ENCODE measurements around the gene TENM4.

Gene TENM4

GRCh38 chr11:79119491-79120284 lies 321.1 kb downstream of the TENM4 start:
- no peaks in the 10 kb centered on the region for H3K36me3 ChIP-seq (ENCODE audit: control insufficient read depth in 2 of 2, insufficient read depth in 1 of 2, low read length in 2 of 2)
- no peaks in the 10 kb centered on the region for H3K9me3 ChIP-seq (ENCODE audit: control insufficient read depth, insufficient read depth, low read depth, low read length)
- CTCF ChIA-PET: interaction anchor here (0.7 kb wide), 1 partner anchor 475 kb away, joined by 3 read pairs; no protein-coding TSS in a partner anchor
- no peak overlapping the region for H3K27ac ChIP-seq (ENCODE audit: extremely low read depth, low read depth, low read length)
- H3K4me1 ChIP-seq (ENCODE audit: control insufficient read depth, insufficient read depth, low read length): no peaks in the 10 kb centered on the region
- TF ChIP-seq, protein P1, sequence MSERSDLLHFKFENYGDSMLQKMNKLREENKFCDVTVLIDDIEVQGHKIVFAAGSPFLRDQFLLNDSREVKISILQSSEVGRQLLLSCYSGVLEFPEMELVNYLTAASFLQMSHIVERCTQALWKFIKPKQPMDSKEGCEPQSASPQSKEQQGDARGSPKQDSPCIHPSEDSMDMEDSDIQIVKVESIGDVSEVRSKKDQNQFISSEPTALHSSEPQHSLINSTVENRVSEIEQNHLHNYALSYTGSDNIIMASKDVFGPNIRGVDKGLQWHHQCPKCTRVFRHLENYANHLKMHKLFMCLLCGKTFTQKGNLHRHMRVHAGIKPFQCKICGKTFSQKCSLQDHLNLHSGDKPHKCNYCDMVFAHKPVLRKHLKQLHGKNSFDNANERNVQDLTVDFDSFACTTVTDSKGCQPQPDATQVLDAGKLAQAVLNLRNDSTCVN (tag by site-specific recombination; optimal IDR thresholded peaks at IDR 0.05): no peak
- TF ChIP-seq HOXC10 (CRISPR knock-in tag; IDR thresholded peaks at IDR 0.05) (no peak), PRDM2 (tag by site-specific recombination; IDR thresholded peaks at IDR 0.05; ENCODE audit: borderline replicate concordance) (no peak), ZNF23 (tag by site-specific recombination; IDR thresholded peaks at IDR 0.05; ENCODE audit: borderline replicate concordance) (no peak), ZNF510 (tag by site-specific recombination; IDR thresholded peaks at IDR 0.05; ENCODE audit: insufficient replicate concordance) (no peak), ZNF2 (tag by site-specific recombination; IDR thresholded peaks at IDR 0.05) (no peak), ZNF555 (tag by site-specific recombination; conservative IDR thresholded peaks at IDR 0.05) (no peak), ZNF223 (tag by site-specific recombination; IDR thresholded peaks at IDR 0.05) (no peak)
- POLR2A ChIA-PET: no interaction called here
- no peak overlapping the region for H3K4me3 ChIP-seq (ENCODE audit: low read depth, low read length)

GRCh38 chr11:79117488-79117887 lies 323.3 kb downstream of the TENM4 start:
- CTCF ChIA-PET: interaction anchor here (0.6 kb wide), 1 partner anchor 247 kb away, joined by 3 read pairs; no protein-coding TSS in a partner anchor
- TF ChIP-seq ZNF302 (tag by site-specific recombination; IDR thresholded peaks at IDR 0.05; ENCODE audit: low read depth) (no peak), ZNF664 (tag by site-specific recombination; IDR thresholded peaks at IDR 0.05) (no peak), PRDM10 (tag by site-specific recombination; IDR thresholded peaks at IDR 0.05) (no peak), ZNF585B (tag by site-specific recombination; IDR thresholded peaks at IDR 0.05) (no peak), ZNF513 (tag by site-specific recombination; IDR thresholded peaks at IDR 0.05) (no peak), ZNF335 (tag by site-specific recombination; conservative IDR thresholded peaks at IDR 0.05) (no peak), ZBTB6 (tag by site-specific recombination; IDR thresholded peaks at IDR 0.05) (no peak), ZNF423 (tag by site-specific recombination; IDR thresholded peaks at IDR 0.05) (no peak), ZIC2 (tag by site-specific recombination; IDR thresholded peaks at IDR 0.05) (no peak), KLF16 (tag by site-specific recombination; IDR thresholded peaks at IDR 0.05) (no peak)
- TF ChIP-seq, protein P2, sequence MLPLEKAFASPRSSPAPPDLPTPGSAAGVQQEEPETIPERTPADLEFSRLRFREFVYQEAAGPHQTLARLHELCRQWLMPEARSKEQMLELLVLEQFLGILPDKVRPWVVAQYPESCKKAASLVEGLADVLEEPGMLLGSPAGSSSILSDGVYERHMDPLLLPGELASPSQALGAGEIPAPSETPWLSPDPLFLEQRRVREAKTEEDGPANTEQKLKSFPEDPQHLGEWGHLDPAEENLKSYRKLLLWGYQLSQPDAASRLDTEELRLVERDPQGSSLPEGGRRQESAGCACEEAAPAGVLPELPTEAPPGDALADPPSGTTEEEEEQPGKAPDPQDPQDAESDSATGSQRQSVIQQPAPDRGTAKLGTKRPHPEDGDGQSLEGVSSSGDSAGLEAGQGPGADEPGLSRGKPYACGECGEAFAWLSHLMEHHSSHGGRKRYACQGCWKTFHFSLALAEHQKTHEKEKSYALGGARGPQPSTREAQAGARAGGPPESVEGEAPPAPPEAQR (tag by site-specific recombination; IDR thresholded peaks at IDR 0.05): no peak

More at GRCh38 chr11:79117488-79117887, 323.3 kb downstream of the TENM4 start:
- Histone ChIP-seq H3K9me3 (ENCODE audit: control insufficient read depth, insufficient read depth, low read depth, low read length) (no peaks in the 10 kb centered on the region), H3K36me3 (ENCODE audit: control insufficient read depth in 2 of 2, insufficient read depth in 1 of 2, low read length in 2 of 2) (no peaks in the 10 kb centered on the region), H3K4me1 (ENCODE audit: control insufficient read depth, insufficient read depth, low read length) (no peaks in the 10 kb centered on the region), H3K27ac (ENCODE audit: extremely low read depth, low read depth, low read length) (no peak overlapping the region), H3K4me3 (ENCODE audit: low read depth, low read length) (no peak overlapping the region)
- POLR2A ChIA-PET: no interaction called here
